RWPE2 (cell line): Measurements from ENCODE around the gene SAMSN1.

Source experiments
- ATAC-seq: fragments of 200-7000 bp; cut with Tn5 transposase; 3 replicates; pipeline ENCODE4 v1.9.1; 2021; ENCODE audit warnings: low read depth
- DNase-seq: peaks from one replicate; pipeline ENCODE4 v3.0.0-alpha.2; 2020; ENCODE audit warnings: low spot score
- H3K27ac ChIP-seq: fragments of 450-650 bp; 2 replicates; pipeline ENCODE4 v1.5.1; 2017; ENCODE audit warnings: mild to moderate bottlenecking; ENCODE audit not compliant: poor library complexity, severe bottlenecking
- H3K27me3 ChIP-seq: fragments of 250-450 bp; sonication (Bioruptor Pico); 2 replicates; pipeline ENCODE4 v1.5.1; 2021; ENCODE audit warnings: mild to moderate bottlenecking, moderate library complexity; ENCODE audit not compliant: insufficient read depth, poor library complexity, severe bottlenecking
- H3K36me3 ChIP-seq: fragments of 250-450 bp; sonication (Bioruptor Pico); 2 replicates; pipeline ENCODE4 v1.5.1; 2020; ENCODE audit warnings: low read depth, mild to moderate bottlenecking, moderate library complexity
- H3K4me1 ChIP-seq: fragments of 250-450 bp; sonication (Bioruptor Pico); 2 replicates; pipeline ENCODE4 v1.5.1; 2021; ENCODE audit warnings: mild to moderate bottlenecking, moderate library complexity; ENCODE audit not compliant: insufficient read depth, poor library complexity, severe bottlenecking
- H3K4me3 ChIP-seq: fragments of 250-450 bp; sonication (Bioruptor Pico); 2 replicates; pipeline ENCODE4 v1.5.1; 2021; ENCODE audit warnings: mild to moderate bottlenecking, moderate library complexity; ENCODE audit not compliant: severe bottlenecking
- H3K9me3 ChIP-seq: fragments of 250-450 bp; sonication (Bioruptor Pico); 2 replicates; pipeline ENCODE4 v1.5.1; 2021; ENCODE audit warnings: mild to moderate bottlenecking, moderate library complexity; ENCODE audit not compliant: severe bottlenecking
- CTCF ChIP-seq: fragments of 450-650 bp; IDR thresholded peaks from one replicate; pipeline ENCODE4 v1.5.1; 2017; ENCODE audit warnings: mild to moderate bottlenecking, moderate library complexity; ENCODE audit not compliant: poor library complexity, severe bottlenecking

Gene SAMSN1

GRCh38 chr21:14573244-14573643, 27.1 kb upstream of the SAMSN1 start:
- Histone ChIP-seq H3K27ac (no peak overlapping the region), H3K27me3 (no peaks in the 10 kb centered on the region), H3K4me1 (peaks cover 4% of the 10 kb centered on the region), H3K36me3 (no peaks in the 10 kb centered on the region), H3K9me3 (no peaks in the 10 kb centered on the region), H3K4me3 (no peak overlapping the region)
- no peak for TF ChIP-seq CTCF
- no peak for DNase-seq
- no peak for ATAC-seq

- no peak for TF ChIP-seq CTCF
- Histone ChIP-seq H3K27ac (no peak overlapping the region), H3K4me3 (no peak overlapping the region), H3K27me3 (no peaks in the 10 kb centered on the region), H3K36me3 (no peaks in the 10 kb centered on the region), H3K9me3 (no peaks in the 10 kb centered on the region), H3K4me1 (peaks cover 4% of the 10 kb centered on the region)
- DNase-seq (no peak), ATAC-seq (no peak)
Observed at GRCh38 chr21:14572204-14572780, 26.2 kb upstream of the SAMSN1 start.

GRCh38 chr21:14569868-14570267, 23.8 kb upstream of the SAMSN1 start:
- Histone ChIP-seq H3K4me1 (peaks cover 4% of the 10 kb centered on the region), H3K27ac (no peak overlapping the region), H3K9me3 (no peaks in the 10 kb centered on the region), H3K36me3 (no peaks in the 10 kb centered on the region), H3K27me3 (no peaks in the 10 kb centered on the region), H3K4me3 (no peak overlapping the region)
- no peak for ATAC-seq
- DNase-seq, result no peak
- no peak for TF ChIP-seq CTCF

- DNase-seq, result no peak
- Histone ChIP-seq H3K27me3 (no peaks in the 10 kb centered on the region), H3K9me3 (no peaks in the 10 kb centered on the region), H3K4me1 (peaks cover 4% of the 10 kb centered on the region), H3K4me3 (no peak overlapping the region), H3K27ac (no peak overlapping the region), H3K36me3 (no peaks in the 10 kb centered on the region)
- TF ChIP-seq CTCF, result no peak
- no peak for ATAC-seq
Observed at GRCh38 chr21:14569026-14569621, 23.0 kb upstream of the SAMSN1 start.
